HEK293T (cell line): ENCODE data around the gene STK4.

ENCODE experiments used
- CTCF ChIA-PET: fragments of 350-600 bp; formaldehyde crosslinking; extraction: SDS; loops from one replicate; lab custom pipeline; 2021; ENCODE audit warnings: antibody characterized with exemption, inconsistent platforms; lab: Yijun Ruan, JAX
- POLR2A ChIA-PET: fragments of 350-600 bp; formaldehyde crosslinking; extraction: SDS; loops from one replicate; lab custom pipeline; 2020; ENCODE audit warnings: antibody characterized with exemption, inconsistent platforms; lab: Yijun Ruan, JAX
- DNase-seq: peaks from one replicate; pipeline ENCODE4 v3.0.0; 2012; ENCODE audit warnings: mixed read lengths; ENCODE audit errors: extremely low spot score
- ARNT ChIP-seq: fragments of 450-650 bp; IDR thresholded peaks from 2 replicates; pipeline ENCODE4 v1.6.1; 2017; ENCODE audit warnings: mild to moderate bottlenecking
- BHLHE40 ChIP-seq: fragments of 450-650 bp; IDR thresholded peaks from 2 replicates; pipeline ENCODE4 v1.6.1; 2016; ENCODE audit warnings: mild to moderate bottlenecking, moderate library complexity, borderline replicate concordance
- CTBP1 ChIP-seq: fragments of 450-650 bp; IDR thresholded peaks from 2 replicates; pipeline ENCODE4 v1.6.1; 2016; ENCODE audit warnings: borderline replicate concordance
- ELF4 ChIP-seq: fragments of 450-650 bp; IDR thresholded peaks from 2 replicates; pipeline ENCODE4 v1.6.1; 2017; ENCODE audit warnings: antibody characterized with exemption
- FOXA1 ChIP-seq: fragments of 450-650 bp; IDR thresholded peaks from 2 replicates; pipeline ENCODE4 v1.6.1; 2016; ENCODE audit warnings: mild to moderate bottlenecking
- FOXK2 ChIP-seq: fragments of 450-650 bp; IDR thresholded peaks from 2 replicates; pipeline ENCODE4 v1.6.1; 2016; ENCODE audit warnings: mild to moderate bottlenecking
- FOXM1 ChIP-seq: fragments of 450-650 bp; IDR thresholded peaks from 2 replicates; pipeline ENCODE4 v1.6.1; 2017; ENCODE audit warnings: mild to moderate bottlenecking, borderline replicate concordance
- HDGF ChIP-seq: fragments of 450-650 bp; IDR thresholded peaks from 2 replicates; pipeline ENCODE4 v1.6.1; 2017; ENCODE audit warnings: antibody characterized with exemption, borderline replicate concordance
- L3MBTL2 ChIP-seq: fragments of 450-650 bp; conservative IDR thresholded peaks from 2 replicates; pipeline ENCODE4 v1.6.1; 2016; ENCODE audit warnings: mild to moderate bottlenecking
- LEF1 ChIP-seq: fragments of 450-650 bp; IDR thresholded peaks from 2 replicates; pipeline ENCODE4 v1.6.1; 2017; ENCODE audit warnings: mild to moderate bottlenecking, borderline replicate concordance
- NFRKB ChIP-seq: fragments of 450-650 bp; IDR thresholded peaks from 2 replicates; pipeline ENCODE4 v1.6.1; 2016; ENCODE audit warnings: mild to moderate bottlenecking, moderate library complexity
- PKNOX1 ChIP-seq: fragments of 450-650 bp; IDR thresholded peaks from 2 replicates; pipeline ENCODE4 v1.6.1; 2016
- SP1 ChIP-seq: fragments of 450-650 bp; IDR thresholded peaks from 2 replicates; pipeline ENCODE4 v1.6.1; 2017
- SUZ12 ChIP-seq: fragments of 450-650 bp; IDR thresholded peaks from 2 replicates; pipeline ENCODE4 v1.6.1; 2016; ENCODE audit warnings: mild to moderate bottlenecking
- TARDBP ChIP-seq: fragments of 450-650 bp; IDR thresholded peaks from 2 replicates; pipeline ENCODE4 v1.6.1; 2016
- ZNF384 ChIP-seq: fragments of 450-650 bp; IDR thresholded peaks from 2 replicates; pipeline ENCODE4 v1.6.1; 2016

The STK4 gene

GRCh38 chr20:44983093-44983674 lies 16.9 kb downstream of the STK4 start:
- CTCF ChIA-PET = no interaction called here
- DNase-seq = no peak
- POLR2A ChIA-PET = no interaction called here
- TF ChIP-seq CTBP1 (no peak), FOXK2 (no peak), TARDBP (no peak)

- POLR2A ChIA-PET = no interaction called here
These were observed 22.4 kb downstream of the STK4 start for GRCh38 chr20:44988631-44989171.

GRCh38 chr20:44990425-44990824 lies 24.1 kb downstream of the STK4 start:
- TF ChIP-seq SUZ12 (no peak), FOXK2 (no peak), ARNT (no peak), FOXM1 (no peak), SP1 (no peak), NFRKB (no peak), HDGF (no peak), FOXA1 (no peak), BHLHE40 (no peak), LEF1 (no peak), ELF4 (no peak), TARDBP (no peak), ZNF384 (no peak)
- CTCF ChIA-PET = interaction anchor here (0.6 kb wide), 1 partner anchor 9 kb away, joined by 3 read pairs; no protein-coding TSS in a partner anchor
- POLR2A ChIA-PET = no interaction called here

More at GRCh38 chr20:44988631-44989171, 22.4 kb downstream of the STK4 start:
- no peak for TF ChIP-seq CTBP1
- no peak for DNase-seq
- CTCF ChIA-PET = no interaction called here

GRCh38 chr20:44990957-44991356 lies 24.6 kb downstream of the STK4 start:
- TF ChIP-seq FOXK2 = no peak
- TF ChIP-seq TARDBP = no peak
- no peak for TF ChIP-seq FOXA1
- no peak for TF ChIP-seq ZNF384
- no peak for TF ChIP-seq FOXM1
- TF ChIP-seq SP1 = no peak
- no peak for TF ChIP-seq HDGF
- no peak for TF ChIP-seq ELF4
- no peak for TF ChIP-seq ARNT
- ChIA-PET CTCF (interaction anchor here (0.6 kb wide), 1 partner anchor 9 kb away, joined by 3 read pairs; no protein-coding TSS in a partner anchor), POLR2A (no interaction called here)
- DNase-seq = no peak

More at GRCh38 chr20:44990425-44990824, 24.1 kb downstream of the STK4 start:
- no peak for DNase-seq

- TF ChIP-seq SP1 = no peak
- no peak for TF ChIP-seq ARNT
- no peak for TF ChIP-seq FOXM1
- TF ChIP-seq L3MBTL2 = no peak
- TF ChIP-seq ZNF384 = no peak
- TF ChIP-seq LEF1 = no peak
- no peak for TF ChIP-seq HDGF
- TF ChIP-seq BHLHE40 = no peak
- no peak for TF ChIP-seq FOXK2
- no peak for TF ChIP-seq ELF4
- TF ChIP-seq FOXA1 = no peak
- TF ChIP-seq TARDBP = no peak
- no peak for TF ChIP-seq CTBP1
- no peak for TF ChIP-seq NFRKB
- TF ChIP-seq SUZ12 = no peak
- no peak for TF ChIP-seq PKNOX1
- POLR2A ChIA-PET = no interaction called here
- DNase-seq = no peak
- CTCF ChIA-PET = interaction anchor here (0.7 kb wide), 1 partner anchor 21 kb away, joined by 8 read pairs; no protein-coding TSS in a partner anchor
These were observed 27.0 kb downstream of the STK4 start for GRCh38 chr20:44993343-44993742.

- no peak for DNase-seq
- POLR2A ChIA-PET = no interaction called here
- TF ChIP-seq PKNOX1 (no peak), NFRKB (no peak), ELF4 (no peak), SP1 (no peak), L3MBTL2 (no peak), ARNT (no peak), SUZ12 (no peak), FOXM1 (no peak), BHLHE40 (no peak), TARDBP (no peak), CTBP1 (no peak), FOXK2 (no peak), HDGF (no peak), LEF1 (no peak), ZNF384 (no peak), FOXA1 (no peak)
- CTCF ChIA-PET = interaction anchor here (0.9 kb wide), 1 partner anchor 99 kb away, joined by 3 read pairs; no protein-coding TSS in a partner anchor
These were observed 30.9 kb downstream of the STK4 start for GRCh38 chr20:44997171-44997570.

- DNase-seq = no peak
- ChIA-PET CTCF (interaction anchor here (0.9 kb wide), 1 partner anchor 98 kb away, joined by 3 read pairs; no protein-coding TSS in a partner anchor), POLR2A (no interaction called here)
- TF ChIP-seq ELF4 (no peak), CTBP1 (no peak)
These were observed 31.4 kb downstream of the STK4 start for GRCh38 chr20:44997668-44998067.
